Astrocyte (in vitro differentiated cells and primary cell): ENCODE measurements around the gene SLC17A6.

Experiments
- EZH2 ChIP-seq: IDR thresholded peaks from 2 replicates; pipeline ENCODE4 v1.6.1; 2012; ENCODE audit warnings: mild to moderate bottlenecking, low read length, inconsistent platforms; ENCODE audit not compliant: insufficient read depth
- TF ChIP-seq, protein P1 (sequence below): IDR thresholded peaks from 2 replicates; pipeline ENCODE4 v1.5.1; 2011; ENCODE audit warnings: low read depth, mild to moderate bottlenecking, inconsistent platforms, low read length, moderate library complexity; ENCODE audit not compliant: insufficient read depth

DNA sequence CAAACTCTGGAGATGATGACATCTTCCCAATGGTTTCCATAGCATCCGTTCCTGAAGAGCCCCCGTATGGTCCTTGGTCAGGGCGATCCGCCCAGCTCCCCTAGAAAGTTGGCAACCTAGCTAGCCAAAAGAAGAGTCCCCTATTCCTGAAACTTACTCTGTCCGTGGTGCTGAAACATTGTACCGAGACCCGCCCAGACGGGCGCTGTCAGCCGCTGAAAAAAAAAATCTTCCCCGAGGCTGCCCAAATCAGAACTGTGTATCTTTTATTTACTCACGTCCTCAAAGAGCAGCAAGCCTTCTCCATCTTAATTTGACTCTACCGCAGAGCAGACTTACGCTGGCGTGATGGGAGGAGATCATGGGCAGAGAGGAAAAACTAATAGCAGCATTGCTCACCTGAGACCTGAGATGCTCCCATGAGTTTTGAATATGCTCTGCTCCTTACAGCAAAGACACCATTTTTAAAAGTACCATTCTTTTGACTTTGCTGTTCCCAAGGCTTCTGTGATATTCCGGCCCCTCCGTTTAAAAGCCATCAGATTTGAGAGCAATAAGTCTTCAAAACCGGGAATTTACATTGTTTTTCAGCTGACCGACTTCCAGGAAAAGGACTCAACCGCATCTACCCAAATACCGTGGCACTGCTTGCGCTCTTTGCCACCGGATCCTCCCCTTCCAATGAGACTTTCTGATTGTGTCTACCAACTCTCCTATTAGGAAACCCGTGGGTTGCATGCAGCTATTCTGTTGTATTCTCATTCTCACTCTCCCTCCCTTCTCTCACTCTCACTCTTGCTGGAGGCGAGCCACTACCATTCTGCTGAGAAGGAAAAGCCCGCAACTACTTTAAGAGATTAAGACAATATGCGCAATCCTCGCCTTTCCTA, at the start of gene SLC17A6:
- TF ChIP-seq, protein P1, sequence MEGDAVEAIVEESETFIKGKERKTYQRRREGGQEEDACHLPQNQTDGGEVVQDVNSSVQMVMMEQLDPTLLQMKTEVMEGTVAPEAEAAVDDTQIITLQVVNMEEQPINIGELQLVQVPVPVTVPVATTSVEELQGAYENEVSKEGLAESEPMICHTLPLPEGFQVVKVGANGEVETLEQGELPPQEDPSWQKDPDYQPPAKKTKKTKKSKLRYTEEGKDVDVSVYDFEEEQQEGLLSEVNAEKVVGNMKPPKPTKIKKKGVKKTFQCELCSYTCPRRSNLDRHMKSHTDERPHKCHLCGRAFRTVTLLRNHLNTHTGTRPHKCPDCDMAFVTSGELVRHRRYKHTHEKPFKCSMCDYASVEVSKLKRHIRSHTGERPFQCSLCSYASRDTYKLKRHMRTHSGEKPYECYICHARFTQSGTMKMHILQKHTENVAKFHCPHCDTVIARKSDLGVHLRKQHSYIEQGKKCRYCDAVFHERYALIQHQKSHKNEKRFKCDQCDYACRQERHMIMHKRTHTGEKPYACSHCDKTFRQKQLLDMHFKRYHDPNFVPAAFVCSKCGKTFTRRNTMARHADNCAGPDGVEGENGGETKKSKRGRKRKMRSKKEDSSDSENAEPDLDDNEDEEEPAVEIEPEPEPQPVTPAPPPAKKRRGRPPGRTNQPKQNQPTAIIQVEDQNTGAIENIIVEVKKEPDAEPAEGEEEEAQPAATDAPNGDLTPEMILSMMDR, result no peak
- no peak for TF ChIP-seq EZH2
